Loucy (cell line): ENCODE results near the gene GNB1.

Source experiments
- CTCF ChIP-seq: fragments of 200-600 bp; sonication (generic); conservative IDR thresholded peaks from 2 replicates; pipeline ENCODE4 v1.5.1; 2014; ENCODE audit warnings: mild to moderate bottlenecking, antibody characterized with exemption, low read length
- EZH2phosphoT487 ChIP-seq: fragments of 200-600 bp; IDR thresholded peaks from 2 replicates; pipeline ENCODE4 v1.6.1; 2018; ENCODE audit warnings: antibody characterized with exemption, mild to moderate bottlenecking, moderate library complexity, borderline replicate concordance

- TF ChIP-seq CTCF (no peak), EZH2phosphoT487 (no peak)
Measured at GRCh38 chr1:1893997-1894353, 3.1 kb upstream of the GNB1 start.
